KMS-11 (cell line): Measurements from ENCODE around the gene CAGE1.

ENCODE experiments used
- H2AFZ ChIP-seq: fragments of 200-600 bp; sonication (generic); 2 replicates; pipeline ENCODE4 v1.6.1; 2016; ENCODE audit warnings: antibody characterized with exemption, mixed run types, low read depth
- H3K27ac ChIP-seq: fragments of 200-600 bp; sonication (generic); 2 replicates; pipeline ENCODE4 v1.6.1; 2016; ENCODE audit warnings: mild to moderate bottlenecking, mixed run types
- H3K27me3 ChIP-seq: fragments of 200-600 bp; sonication (generic); 2 replicates; pipeline ENCODE4 v1.6.1; 2017; ENCODE audit warnings: mild to moderate bottlenecking, low read depth, mixed run types, moderate library complexity; ENCODE audit not compliant: insufficient read depth
- H3K36me3 ChIP-seq: fragments of 200-600 bp; sonication (generic); 2 replicates; pipeline ENCODE4 v1.6.1; 2017; ENCODE audit warnings: mild to moderate bottlenecking, mixed run types; ENCODE audit not compliant: insufficient read depth
- H3K4me1 ChIP-seq: fragments of 200-600 bp; sonication (generic); 2 replicates; pipeline ENCODE4 v1.6.1; 2016; ENCODE audit warnings: mild to moderate bottlenecking, low read depth, mixed run types; ENCODE audit not compliant: poor library complexity, severe bottlenecking
- H3K4me2 ChIP-seq: fragments of 200-600 bp; sonication (generic); 2 replicates; pipeline ENCODE4 v1.7.0; 2016; ENCODE audit warnings: mild to moderate bottlenecking, mixed run types
- H3K4me3 ChIP-seq: fragments of 200-600 bp; sonication (generic); IDR thresholded peaks from 2 replicates; pipeline ENCODE4 v1.6.1; 2017; ENCODE audit warnings: low read depth, low read length, mixed read lengths; ENCODE audit not compliant: insufficient read depth
- H3K79me2 ChIP-seq: fragments of 200-600 bp; sonication (generic); 2 replicates; pipeline ENCODE4 v1.6.1; 2016; ENCODE audit warnings: low read depth, mixed run types; ENCODE audit not compliant: insufficient read depth
- H3K9ac ChIP-seq: fragments of 200-600 bp; sonication (generic); 2 replicates; pipeline ENCODE4 v1.6.1; 2016; ENCODE audit warnings: mild to moderate bottlenecking, mixed run types
- H4K20me1 ChIP-seq: fragments of 200-600 bp; sonication (generic); 2 replicates; pipeline ENCODE4 v1.6.1; 2016; ENCODE audit warnings: mild to moderate bottlenecking, mixed run types; ENCODE audit not compliant: insufficient read depth
- CTCF ChIP-seq: fragments of 200-600 bp; sonication (generic); conservative IDR thresholded peaks from 2 replicates; pipeline ENCODE4 v1.6.1; 2017; ENCODE audit warnings: low read depth, mild to moderate bottlenecking, antibody characterized with exemption, low read length, moderate library complexity, mixed read lengths

Gene CAGE1

GRCh38 chr6:7283676-7284075 lies 105.9 kb downstream of the CAGE1 start:
- Histone ChIP-seq H4K20me1 (no peaks in the 10 kb centered on the region), H2AFZ (no peak overlapping the region), H3K4me2 (no peak overlapping the region), H3K79me2 (no peaks in the 10 kb centered on the region), H3K27me3 (no peaks in the 10 kb centered on the region), H3K4me1 (no peaks in the 10 kb centered on the region), H3K27ac (no peak overlapping the region), H3K4me3 (no peak overlapping the region), H3K36me3 (no peaks in the 10 kb centered on the region), H3K9ac (no peak overlapping the region)
- TF ChIP-seq CTCF, result no peak

- Histone ChIP-seq H3K4me2 (no peak overlapping the region), H3K27me3 (no peaks in the 10 kb centered on the region)
Observed at GRCh38 chr6:7282097-7282906, 107.2 kb downstream of the CAGE1 start.

More at GRCh38 chr6:7282097-7282906, 107.2 kb downstream of the CAGE1 start:
- Histone ChIP-seq H2AFZ (no peak overlapping the region), H3K27ac (no peak overlapping the region), H3K4me1 (no peaks in the 10 kb centered on the region), H3K79me2 (no peaks in the 10 kb centered on the region), H3K9ac (no peak overlapping the region), H3K4me3 (no peak overlapping the region), H4K20me1 (no peaks in the 10 kb centered on the region), H3K36me3 (no peaks in the 10 kb centered on the region)
- TF ChIP-seq CTCF, result no peak
